IPS-18a (cell line): ENCODE data around the gene CXCL8.

ENCODE experiments used
- H3K27ac ChIP-seq: one replicate; pipeline ENCODE4 v1.5.1; 2013; ENCODE audit warnings: low read length
- H3K27me3 ChIP-seq: one replicate; pipeline ENCODE4 v1.6.1; 2013; ENCODE audit warnings: mild to moderate bottlenecking, low read length; ENCODE audit not compliant: control insufficient read depth, insufficient read depth
- H3K36me3 ChIP-seq: one replicate; pipeline ENCODE4 v1.6.1; 2013; ENCODE audit warnings: low read depth, low read length; ENCODE audit not compliant: control insufficient read depth
- H3K4me1 ChIP-seq: one replicate; pipeline ENCODE4 v1.6.1; 2013; ENCODE audit warnings: low read depth, low read length; ENCODE audit not compliant: control insufficient read depth
- H3K4me3 ChIP-seq: one replicate; pipeline ENCODE4 v1.5.1; 2013; ENCODE audit warnings: low read length
- H3K9ac ChIP-seq: one replicate; pipeline ENCODE4 v1.6.1; 2013; ENCODE audit warnings: mild to moderate bottlenecking, low read length, moderate library complexity
- H3K9me3 ChIP-seq: one replicate; pipeline ENCODE4 v1.6.1; 2013; ENCODE audit warnings: low read depth, low read length; ENCODE audit not compliant: control insufficient read depth

Gene CXCL8

DNA sequence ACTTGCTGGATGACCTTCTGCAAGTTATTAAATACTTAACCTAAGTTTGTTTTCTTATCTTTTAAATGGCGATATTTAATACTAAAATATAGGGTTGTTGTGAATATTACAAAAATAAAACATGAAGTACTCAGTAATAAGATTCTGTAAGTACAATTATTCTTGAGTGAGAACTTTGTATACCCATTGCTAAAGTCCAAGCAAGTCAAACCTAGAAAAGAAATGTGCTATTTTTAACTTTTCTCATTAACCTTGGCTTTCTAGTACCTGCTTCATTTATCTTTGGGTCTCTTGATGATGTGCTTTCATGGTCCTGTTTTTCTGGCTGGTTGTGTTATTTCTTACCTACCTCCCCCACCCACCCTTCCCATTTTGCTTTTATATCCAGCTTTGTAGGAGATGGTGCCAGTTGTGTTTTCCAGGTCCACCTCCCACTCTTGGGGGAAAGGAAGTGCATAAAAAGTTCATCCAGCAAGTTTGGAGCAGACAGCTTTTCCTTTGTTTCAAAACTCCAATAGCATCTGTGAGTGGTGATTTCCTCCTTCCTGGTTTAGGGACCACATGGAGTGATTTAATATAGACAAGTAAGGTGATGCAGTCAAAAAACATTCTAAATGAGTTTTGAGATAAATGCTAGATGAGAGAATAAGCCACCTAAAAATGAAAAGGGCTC lies 7.5 kb upstream of the CXCL8 start:
- no peak overlapping the region for H3K4me3 ChIP-seq
- H3K9me3 ChIP-seq: no peaks in the 10 kb centered on the region
- no peaks in the 10 kb centered on the region for H3K27me3 ChIP-seq
- H3K36me3 ChIP-seq: no peaks in the 10 kb centered on the region
- no peak overlapping the region for H3K27ac ChIP-seq
- H3K9ac ChIP-seq: no peak overlapping the region
- H3K4me1 ChIP-seq: no peaks in the 10 kb centered on the region

DNA sequence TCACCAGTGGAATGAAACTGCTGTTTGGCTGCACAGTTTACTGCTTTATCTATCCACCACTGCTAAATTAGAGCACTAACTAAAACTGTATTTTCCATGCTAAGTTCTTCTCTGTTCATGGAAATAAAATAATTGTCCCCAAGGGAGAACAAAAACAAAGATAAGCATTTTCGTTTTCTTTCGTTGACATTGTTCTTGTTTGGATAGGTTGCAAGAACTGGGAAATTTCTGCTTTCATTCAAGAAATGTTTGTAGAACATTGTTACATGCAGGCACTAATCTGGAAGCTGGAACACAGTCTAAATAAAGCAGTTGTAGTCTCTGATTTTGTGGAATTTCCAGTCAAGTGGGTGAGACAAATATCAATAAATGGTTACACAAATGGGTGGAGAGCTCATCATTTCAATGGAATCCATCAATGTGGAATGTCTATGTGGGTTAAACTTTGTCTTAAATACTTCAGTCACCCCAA lies 5.8 kb upstream of the CXCL8 start:
- H3K9me3 ChIP-seq: no peaks in the 10 kb centered on the region
- H3K27ac ChIP-seq: no peak overlapping the region

DNA sequence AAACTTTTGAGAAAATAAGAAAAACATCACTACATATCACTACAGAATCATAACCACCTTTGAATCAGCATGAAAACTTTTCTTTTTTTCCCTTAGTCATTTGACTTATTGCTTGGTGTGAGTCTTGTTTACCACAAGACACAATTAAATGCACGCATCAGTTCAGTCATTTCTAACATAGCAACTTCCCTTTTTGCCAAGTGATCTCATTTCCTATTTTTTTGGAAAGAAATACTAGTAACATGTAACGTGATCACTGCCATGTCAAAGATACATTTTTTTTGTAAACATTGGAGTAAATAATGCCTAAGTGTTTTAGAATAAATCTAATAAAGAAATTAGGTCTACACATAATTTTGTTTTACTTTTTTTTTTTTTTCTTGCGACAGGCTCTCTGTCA lies 5.1 kb upstream of the CXCL8 start:
- no peak overlapping the region for H3K9ac ChIP-seq

More for the DNA sequence above, 5.8 kb upstream of the CXCL8 start:
- H3K4me1 ChIP-seq: no peaks in the 10 kb centered on the region
- H3K4me3 ChIP-seq: no peak overlapping the region
- no peaks in the 10 kb centered on the region for H3K36me3 ChIP-seq
- H3K9ac ChIP-seq: no peak overlapping the region
- H3K27me3 ChIP-seq: no peaks in the 10 kb centered on the region

DNA sequence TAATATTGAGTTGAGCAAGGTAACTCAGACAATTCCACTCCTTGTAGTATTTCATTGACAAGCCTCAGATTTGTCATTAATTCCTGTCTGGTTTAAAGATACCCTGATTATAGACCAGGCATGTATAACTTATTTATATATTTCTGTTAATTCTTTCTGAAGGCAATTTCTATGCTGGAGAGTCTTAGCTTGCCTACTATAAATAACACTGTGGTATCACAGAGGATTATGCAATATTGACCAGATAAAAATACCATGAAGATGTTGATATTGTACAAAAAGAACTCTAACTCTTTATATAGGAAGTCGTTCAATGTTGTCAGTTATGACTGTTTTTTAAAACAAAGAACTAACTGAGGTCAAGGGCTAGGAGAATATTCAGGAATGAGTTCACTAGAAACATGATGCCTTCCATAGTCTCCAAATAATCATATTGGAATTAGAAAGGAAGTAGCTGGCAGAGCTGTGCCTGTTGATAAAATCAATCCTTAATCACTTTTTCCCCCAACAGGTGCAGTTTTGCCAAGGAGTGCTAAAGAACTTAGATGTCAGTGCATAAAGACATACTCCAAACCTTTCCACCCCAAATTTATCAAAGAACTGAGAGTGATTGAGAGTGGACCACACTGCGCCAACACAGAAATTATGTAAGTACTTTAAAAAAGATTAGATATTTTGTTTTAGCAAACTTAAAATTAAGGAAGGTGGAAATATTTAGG lies 821 bp downstream of the CXCL8 start:
- Histone ChIP-seq H3K4me3 (no peak overlapping the region), H3K27ac (no peak overlapping the region), H3K4me1 (no peaks in the 10 kb centered on the region), H3K9ac (no peak overlapping the region), H3K27me3 (no peaks in the 10 kb centered on the region), H3K9me3 (no peaks in the 10 kb centered on the region), H3K36me3 (no peaks in the 10 kb centered on the region)

More for the DNA sequence above, 5.1 kb upstream of the CXCL8 start:
- Histone ChIP-seq H3K9me3 (no peaks in the 10 kb centered on the region), H3K27me3 (no peaks in the 10 kb centered on the region), H3K27ac (no peak overlapping the region), H3K36me3 (no peaks in the 10 kb centered on the region), H3K4me1 (no peaks in the 10 kb centered on the region), H3K4me3 (no peak overlapping the region)

DNA sequence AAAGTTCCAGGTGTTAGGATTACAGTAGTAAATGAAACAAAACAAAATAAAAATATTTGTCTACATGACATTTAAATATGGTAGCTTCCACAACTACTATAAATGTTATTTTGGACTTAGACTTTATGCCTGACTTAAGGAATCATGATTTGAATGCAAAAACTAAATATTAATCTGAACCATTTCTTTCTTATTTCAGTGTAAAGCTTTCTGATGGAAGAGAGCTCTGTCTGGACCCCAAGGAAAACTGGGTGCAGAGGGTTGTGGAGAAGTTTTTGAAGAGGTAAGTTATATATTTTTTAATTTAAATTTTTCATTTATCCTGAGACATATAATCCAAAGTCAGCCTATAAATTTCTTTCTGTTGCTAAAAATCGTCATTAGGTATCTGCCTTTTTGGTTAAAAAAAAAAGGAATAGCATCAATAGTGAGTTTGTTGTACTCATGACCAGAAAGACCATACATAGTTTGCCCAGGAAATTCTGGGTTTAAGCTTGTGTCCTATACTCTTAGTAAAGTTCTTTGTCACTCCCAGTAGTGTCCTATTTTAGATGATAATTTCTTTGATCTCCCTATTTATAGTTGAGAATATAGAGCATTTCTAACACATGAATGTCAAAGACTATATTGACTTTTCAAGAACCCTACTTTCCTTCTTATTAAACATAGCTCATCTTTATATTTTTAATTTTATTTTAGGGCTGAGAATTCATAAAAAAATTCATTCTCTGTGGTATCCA lies 1.6 kb downstream of the CXCL8 start:
- Histone ChIP-seq H3K27ac (no peak overlapping the region), H3K27me3 (no peaks in the 10 kb centered on the region), H3K36me3 (no peaks in the 10 kb centered on the region), H3K9me3 (no peaks in the 10 kb centered on the region), H3K4me3 (no peak overlapping the region), H3K9ac (no peak overlapping the region), H3K4me1 (no peaks in the 10 kb centered on the region)

DNA sequence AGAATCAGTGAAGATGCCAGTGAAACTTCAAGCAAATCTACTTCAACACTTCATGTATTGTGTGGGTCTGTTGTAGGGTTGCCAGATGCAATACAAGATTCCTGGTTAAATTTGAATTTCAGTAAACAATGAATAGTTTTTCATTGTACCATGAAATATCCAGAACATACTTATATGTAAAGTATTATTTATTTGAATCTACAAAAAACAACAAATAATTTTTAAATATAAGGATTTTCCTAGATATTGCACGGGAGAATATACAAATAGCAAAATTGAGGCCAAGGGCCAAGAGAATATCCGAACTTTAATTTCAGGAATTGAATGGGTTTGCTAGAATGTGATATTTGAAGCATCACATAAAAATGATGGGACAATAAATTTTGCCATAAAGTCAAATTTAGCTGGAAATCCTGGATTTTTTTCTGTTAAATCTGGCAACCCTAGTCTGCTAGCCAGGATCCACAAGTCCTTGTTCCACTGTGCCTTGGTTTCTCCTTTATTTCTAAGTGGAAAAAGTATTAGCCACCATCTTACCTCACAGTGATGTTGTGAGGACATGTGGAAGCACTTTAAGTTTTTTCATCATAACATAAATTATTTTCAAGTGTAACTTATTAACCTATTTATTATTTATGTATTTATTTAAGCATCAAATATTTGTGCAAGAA lies 2.3 kb downstream of the CXCL8 start:
- no peaks in the 10 kb centered on the region for H3K36me3 ChIP-seq
- no peaks in the 10 kb centered on the region for H3K4me1 ChIP-seq
- no peak overlapping the region for H3K4me3 ChIP-seq
- no peaks in the 10 kb centered on the region for H3K27me3 ChIP-seq
- no peak overlapping the region for H3K9ac ChIP-seq
- H3K9me3 ChIP-seq: no peaks in the 10 kb centered on the region
- no peak overlapping the region for H3K27ac ChIP-seq

DNA sequence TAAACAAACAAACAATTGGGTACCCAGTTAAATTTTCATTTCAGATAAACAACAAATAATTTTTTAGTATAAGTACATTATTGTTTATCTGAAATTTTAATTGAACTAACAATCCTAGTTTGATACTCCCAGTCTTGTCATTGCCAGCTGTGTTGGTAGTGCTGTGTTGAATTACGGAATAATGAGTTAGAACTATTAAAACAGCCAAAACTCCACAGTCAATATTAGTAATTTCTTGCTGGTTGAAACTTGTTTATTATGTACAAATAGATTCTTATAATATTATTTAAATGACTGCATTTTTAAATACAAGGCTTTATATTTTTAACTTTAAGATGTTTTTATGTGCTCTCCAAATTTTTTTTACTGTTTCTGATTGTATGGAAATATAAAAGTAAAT lies 2.9 kb downstream of the CXCL8 start:
- H3K9ac ChIP-seq: no peak overlapping the region
- no peak overlapping the region for H3K4me3 ChIP-seq
- H3K36me3 ChIP-seq: no peaks in the 10 kb centered on the region
- H3K27ac ChIP-seq: no peak overlapping the region
- H3K9me3 ChIP-seq: no peaks in the 10 kb centered on the region
- H3K27me3 ChIP-seq: no peaks in the 10 kb centered on the region
- no peaks in the 10 kb centered on the region for H3K4me1 ChIP-seq

DNA sequence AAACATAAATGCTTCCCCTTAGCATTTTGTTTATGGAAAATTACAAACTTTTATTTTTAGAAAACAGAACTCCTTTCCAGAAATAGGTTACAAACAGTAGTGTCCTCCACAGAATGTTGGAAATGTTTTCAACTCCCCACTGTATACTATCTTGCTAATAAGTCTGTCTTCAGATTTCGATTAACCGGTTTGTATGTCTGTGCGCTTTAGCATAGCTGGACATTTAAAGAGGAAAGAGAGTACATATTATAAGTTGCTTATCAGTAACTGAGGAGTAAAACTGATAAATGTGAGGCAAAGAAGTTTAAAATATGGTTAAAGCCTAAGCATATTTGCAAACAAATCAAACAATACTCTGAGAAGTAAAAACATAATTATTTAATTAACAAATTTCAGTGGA lies 3.4 kb downstream of the CXCL8 start:
- Histone ChIP-seq H3K27me3 (no peaks in the 10 kb centered on the region), H3K9me3 (no peaks in the 10 kb centered on the region), H3K4me3 (no peak overlapping the region), H3K4me1 (no peaks in the 10 kb centered on the region), H3K27ac (no peak overlapping the region), H3K36me3 (no peaks in the 10 kb centered on the region), H3K9ac (no peak overlapping the region)

DNA sequence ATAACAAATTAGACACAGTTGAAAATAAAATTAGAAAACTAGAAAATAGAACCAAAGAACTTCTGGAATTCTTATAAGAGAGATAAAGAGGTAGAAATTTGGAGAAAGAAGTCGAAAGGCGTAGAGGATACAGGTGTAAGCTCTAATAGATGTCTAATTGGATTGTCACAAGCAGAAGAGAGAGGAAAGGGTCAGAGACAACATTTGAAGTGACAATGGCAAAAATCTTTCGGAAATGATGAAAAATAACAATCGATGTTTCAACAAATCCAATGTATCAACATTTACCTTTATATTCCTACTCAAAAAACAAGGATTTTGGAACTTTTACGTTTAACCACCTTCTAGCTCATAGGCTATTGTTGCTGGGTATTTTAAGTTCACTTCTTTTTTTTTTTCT lies 3.8 kb downstream of the CXCL8 start:
- Histone ChIP-seq H3K9ac (no peak overlapping the region), H3K27ac (no peak overlapping the region), H3K9me3 (no peaks in the 10 kb centered on the region), H3K4me3 (no peak overlapping the region), H3K4me1 (no peaks in the 10 kb centered on the region), H3K36me3 (no peaks in the 10 kb centered on the region), H3K27me3 (no peaks in the 10 kb centered on the region)

DNA sequence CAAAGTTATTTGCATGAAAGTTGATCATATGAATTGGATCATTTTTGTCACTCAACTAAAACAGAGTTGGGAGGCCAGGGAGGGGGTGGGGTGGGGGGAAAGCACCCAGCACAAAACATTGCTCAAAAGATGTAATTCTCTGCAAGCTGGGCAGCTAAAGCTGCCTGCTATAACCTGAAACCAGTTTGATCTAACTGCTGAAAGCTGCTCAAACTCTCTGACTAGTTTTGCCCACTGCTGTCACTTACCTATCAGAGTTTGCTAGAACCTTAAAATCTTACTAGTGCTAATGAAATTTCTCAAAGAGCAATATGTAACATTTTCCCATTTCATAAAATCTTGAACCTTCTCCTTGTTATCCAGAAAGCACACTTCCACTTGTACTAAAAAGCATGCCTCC lies 10.4 kb downstream of the CXCL8 start:
- no peak overlapping the region for H3K27ac ChIP-seq
- H3K4me1 ChIP-seq: no peaks in the 10 kb centered on the region
- no peaks in the 10 kb centered on the region for H3K9me3 ChIP-seq
- no peak overlapping the region for H3K9ac ChIP-seq
- H3K36me3 ChIP-seq: no peaks in the 10 kb centered on the region
- H3K4me3 ChIP-seq: no peak overlapping the region
- H3K27me3 ChIP-seq: no peaks in the 10 kb centered on the region

DNA sequence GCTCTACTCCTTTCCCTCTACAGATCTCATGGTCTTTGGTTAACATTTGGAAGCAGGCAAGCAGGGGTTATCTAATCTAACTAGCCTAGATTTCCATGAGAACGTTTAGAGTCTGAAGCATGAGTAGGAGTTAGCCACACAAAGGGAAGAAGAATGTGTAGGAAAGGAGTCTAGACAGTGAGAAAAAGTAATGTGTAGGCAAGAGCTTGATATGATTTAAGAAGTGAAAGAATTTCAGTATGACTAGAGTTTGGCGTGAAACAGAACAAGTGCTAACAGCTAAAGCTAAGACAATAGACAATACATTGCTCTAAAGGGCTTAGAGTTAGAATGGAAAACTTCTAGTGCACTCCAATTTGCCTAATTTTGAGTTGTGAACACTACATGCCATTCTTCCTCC lies 10.8 kb downstream of the CXCL8 start:
- no peaks in the 10 kb centered on the region for H3K9me3 ChIP-seq
- no peak overlapping the region for H3K9ac ChIP-seq
- no peaks in the 10 kb centered on the region for H3K36me3 ChIP-seq
- H3K27me3 ChIP-seq: no peaks in the 10 kb centered on the region
- H3K4me1 ChIP-seq: no peaks in the 10 kb centered on the region
- H3K27ac ChIP-seq: no peak overlapping the region
- H3K4me3 ChIP-seq: no peak overlapping the region
